SK-N-SH (cell line): Measurements from ENCODE around the gene CMTM8. TPM values are rescaled to one million over a fixed set of nuclear protein-coding genes. Genes with fewer than 3 reads are reported as not detected.

ENCODE experiments used
- CTCF ChIA-PET: fragments of 300-600, 350-600 bp; formaldehyde crosslinking; extraction: SDS; loops from one replicate; lab custom pipeline; 2021; lab: Yijun Ruan, JAX
- POLR2A ChIA-PET: fragments of 350-600 bp; sonication (Branson Sonifier 250); formaldehyde crosslinking; extraction: SDS; loops from one replicate; lab custom pipeline; 2020; ENCODE audit warnings: antibody characterized with exemption, inconsistent platforms; lab: Yijun Ruan, JAX
- DNase-seq: peaks from one replicate; pipeline ENCODE4 v3.0.0; 2012
- H2AFZ ChIP-seq: fragments of 200-600 bp; sonication (generic); 2 replicates; pipeline ENCODE4 v1.8.1; 2016; ENCODE audit warnings: antibody characterized with exemption, mild to moderate bottlenecking, low read depth
- H3F3A ChIP-seq: fragments of 200-600 bp; sonication (generic); replicated peaks from 2 replicates; pipeline ENCODE3; 2016; ENCODE audit warnings: antibody characterized with exemption, mild to moderate bottlenecking; ENCODE audit not compliant: insufficient read depth
- H3K27ac ChIP-seq, 2 experiments: fragments of 200-500 bp in 1 of 2; fragments of 200-600 bp in 1 of 2; sonication (Bioruptor generic) in 1 of 2; sonication (generic), shearing (Covaris generic) in 1 of 2; 2 replicates each; pipeline versions ENCODE4 v1.5.1 to v1.6.1; 2014 to 2016; ENCODE audit warnings: low read depth in 2 of 2, inconsistent platforms in 1 of 2, low read length in 1 of 2, mild to moderate bottlenecking in 1 of 2, mixed read lengths in 1 of 2
- H3K27me3 ChIP-seq: fragments of 200-600 bp; sonication (generic), shearing (Covaris generic); 2 replicates; pipeline ENCODE4 v1.6.1; 2016; ENCODE audit warnings: mixed run types; ENCODE audit not compliant: insufficient read depth
- H3K36me3 ChIP-seq, 2 experiments: fragments of 200-500 bp in 1 of 2; fragments of 200-600 bp in 1 of 2; sonication (Bioruptor generic) in 1 of 2; sonication (generic) in 1 of 2; replicated peaks in 1 of 2; 2 replicates each; pipeline versions ENCODE3 to v1.5.1; 2014 to 2016; ENCODE audit warnings: low read length in 1 of 2, mild to moderate bottlenecking in 1 of 2; ENCODE audit not compliant: insufficient read depth in 2 of 2, control insufficient read depth in 1 of 2
- H3K4me1 ChIP-seq, 2 experiments: fragments of 200-500 bp in 1 of 2; fragments of 200-600 bp in 1 of 2; sonication (Bioruptor generic) in 1 of 2; sonication (generic), shearing (Covaris generic) in 1 of 2; 2 replicates each; pipeline versions ENCODE4 v1.5.1 to v1.6.1; 2014 to 2016; ENCODE audit warnings: low read depth in 1 of 2, low read length in 1 of 2, mixed run types in 1 of 2; ENCODE audit not compliant: insufficient read depth in 2 of 2, control insufficient read depth in 1 of 2
- H3K4me2 ChIP-seq: fragments of 200-600 bp; sonication (generic), shearing (Covaris generic); 2 replicates; pipeline ENCODE4 v1.6.1; 2017; ENCODE audit warnings: mixed run types
- H3K4me3 ChIP-seq, 2 experiments: fragments of 200-500 bp in 1 of 2; fragments of 200-600 bp in 1 of 2; sonication (Bioruptor generic) in 1 of 2; sonication (generic), shearing (Covaris generic) in 1 of 2; 2 replicates each; pipeline versions ENCODE4 v1.5.1 to v1.8.1; 2014 to 2016; ENCODE audit warnings: low read depth in 2 of 2, inconsistent platforms in 1 of 2, low read length in 1 of 2, mild to moderate bottlenecking in 1 of 2, mixed read lengths in 1 of 2, moderate library complexity in 1 of 2
- H3K79me2 ChIP-seq: fragments of 200-600 bp; sonication (generic); 2 replicates; pipeline ENCODE4 v1.8.1; 2017; ENCODE audit warnings: mild to moderate bottlenecking; ENCODE audit not compliant: insufficient read depth
- H3K9ac ChIP-seq: fragments of 200-600 bp; sonication (generic); 2 replicates; pipeline ENCODE4 v1.6.1; 2017; ENCODE audit warnings: mixed run types
- H3K9me2 ChIP-seq: fragments of 200-600 bp; sonication (generic); 2 replicates; pipeline ENCODE4 v1.6.1; 2017; ENCODE audit warnings: mixed run types
- H3K9me3 ChIP-seq: fragments of 200-600 bp; sonication (generic); 2 replicates; pipeline ENCODE4 v1.6.1; 2017; ENCODE audit warnings: mixed run types, mild to moderate bottlenecking, moderate library complexity
- H4K20me1 ChIP-seq: fragments of 200-600 bp; sonication (generic); 2 replicates; pipeline ENCODE4 v1.6.1; 2017; ENCODE audit warnings: mild to moderate bottlenecking, mixed run types; ENCODE audit not compliant: insufficient read depth
- CHD2 ChIP-seq: fragments of 150-350 bp; IDR thresholded peaks from 2 replicates; pipeline ENCODE4 v1.6.1; 2018; ENCODE audit warnings: low read length; ENCODE audit not compliant: partially characterized antibody
- ELF1 ChIP-seq: IDR thresholded peaks from 2 replicates; pipeline ENCODE4 v1.4.0; 2012
- EP300 ChIP-seq, 2 experiments: IDR thresholded peaks; 2 replicates each; pipeline versions ENCODE4 v1.4.0 to v1.6.1; 2012; ENCODE audit warnings: borderline replicate concordance in 1 of 2, low read depth in 1 of 2, low read length in 1 of 2
- EZH2phosphoT487 ChIP-seq: fragments of 200-600 bp; sonication (generic); IDR thresholded peaks from 2 replicates; pipeline ENCODE4 v1.6.1; 2017; ENCODE audit warnings: low read depth, mixed run types, mild to moderate bottlenecking, antibody characterized with exemption, moderate library complexity, borderline replicate concordance
- FOSL2 ChIP-seq: IDR thresholded peaks from 2 replicates; pipeline ENCODE4 v1.4.0; 2012; ENCODE audit warnings: low read depth, mild to moderate bottlenecking, moderate library complexity, borderline replicate concordance
- FOXJ3 ChIP-seq: sonication (generic); formaldehyde crosslinking; IDR thresholded peaks from 2 replicates; pipeline ENCODE4 v1.5.1; 2020; ENCODE audit warnings: mild to moderate bottlenecking, missing genetic modification reagents
- FOXM1 ChIP-seq: IDR thresholded peaks from 2 replicates; pipeline ENCODE4 v1.4.0; 2012; ENCODE audit warnings: low read depth, mild to moderate bottlenecking
- GABPA ChIP-seq: IDR thresholded peaks from 2 replicates; pipeline ENCODE4 v1.4.0; 2012; ENCODE audit warnings: low read depth, mild to moderate bottlenecking
- GATA2 ChIP-seq: sonication (generic); formaldehyde crosslinking; IDR thresholded peaks from 2 replicates; pipeline ENCODE4 v1.5.0; 2020; ENCODE audit warnings: mild to moderate bottlenecking, missing genetic modification reagents
- MEF2A ChIP-seq: IDR thresholded peaks from 2 replicates; pipeline ENCODE4 v1.4.0; 2012; ENCODE audit warnings: low read depth, borderline replicate concordance
- NFIC ChIP-seq: IDR thresholded peaks from 2 replicates; pipeline ENCODE4 v1.4.0; 2012; ENCODE audit warnings: borderline replicate concordance
- POLR2AphosphoS5 ChIP-seq: IDR thresholded peaks from 2 replicates; pipeline ENCODE4 v1.6.1; 2012; ENCODE audit warnings: low read depth, low read length
- RAD21 ChIP-seq: IDR thresholded peaks from 2 replicates; pipeline ENCODE4 v1.6.1; 2012; ENCODE audit warnings: mild to moderate bottlenecking, low read length
- RCOR1 ChIP-seq: fragments of 150-350 bp; IDR thresholded peaks from 2 replicates; pipeline ENCODE4 v1.6.1; 2017; ENCODE audit warnings: antibody characterized with exemption, low read length
- REST ChIP-seq: IDR thresholded peaks from 2 replicates; pipeline ENCODE4 v1.6.1; 2012; ENCODE audit warnings: mild to moderate bottlenecking, low read depth, low read length, moderate library complexity
- RFX5 ChIP-seq: IDR thresholded peaks from 2 replicates; pipeline ENCODE4 v1.6.1; 2012; ENCODE audit warnings: mild to moderate bottlenecking, improper control_type of control experiment, low read length
- SMC3 ChIP-seq: IDR thresholded peaks from 2 replicates; pipeline ENCODE4 v1.6.1; 2012; ENCODE audit warnings: low read depth, low read length, improper control_type of control experiment
- TCF12 ChIP-seq: IDR thresholded peaks from 2 replicates; pipeline ENCODE4 v1.4.0; 2012
- TEAD4 ChIP-seq: IDR thresholded peaks from 2 replicates; pipeline ENCODE4 v1.4.0; 2012; ENCODE audit warnings: mild to moderate bottlenecking, borderline replicate concordance; ENCODE audit not compliant: insufficient read depth
- USF2 ChIP-seq: fragments of 150-350 bp; IDR thresholded peaks from 2 replicates; pipeline ENCODE4 v1.6.1; 2017; ENCODE audit warnings: antibody characterized with exemption, low read length, low read depth, borderline replicate concordance
- ZBTB33 ChIP-seq: IDR thresholded peaks from 2 replicates; pipeline ENCODE4 v1.4.0; 2012; ENCODE audit warnings: low read depth, borderline replicate concordance
- WGBS: methylation state at CpG from one replicate; pipeline ENCODE4 v1.1.6; 2017; ENCODE audit warnings: low lambda C conversion rate; 5-methylcytosine and 5-hydroxymethylcytosine counted together
- polyA plus RNA-seq, 3 experiments: library from polyadenylated mRNA; depleted of rRNA; stranded (reverse); fragments of >200 nt; gene quantifications; 2 replicates each; pipeline ENCODE4 v1.2.3, GENCODE V29; 2012

Gene CMTM8
- polyA plus RNA-seq, 1 of the 3 experiments (the other 2 are of a cell fraction): 9.7 TPM

- no peak for TF ChIP-seq ZBTB33
Observed at GRCh38 chr3:32413845-32414521, 175.5 kb downstream of the CMTM8 start (continued).

GRCh38 chr3:32414522-32415202 is 176.2 kb downstream of the CMTM8 start:
- WGBS: 75% methylated on average over 6 of the region's 6 CpGs
- peak overlapping the region in 1 of 2 experiments; percentile 34; a peak in 2 of 4 replicates for H3K27ac ChIP-seq
- TF ChIP-seq EZH2phosphoT487 (no peak), GATA2 (CRISPR knock-in tag) (no peak), EP300 (IDR thresholded peaks at IDR 0.05; ENCODE audit: borderline replicate concordance in 1 of 2, low read depth in 1 of 2, low read length in 1 of 2) (no peak), RAD21 (no peak), RCOR1 (no peak), USF2 (no peak), MEF2A (no peak), CHD2 (no peak), ELF1 (no peak), SMC3 (no peak), NFIC (peak; percentile 51), FOXM1 (no peak), GABPA (peak; percentile 53; the same call in 1 of the 2 replicates), POLR2AphosphoS5 (no peak), ZBTB33 (no peak), FOSL2 (no peak), REST (no peak), FOXJ3 (CRISPR knock-in tag) (no peak), TEAD4 (no peak), RFX5 (no peak), TCF12 (peak; percentile 8; the same call in 1 of the 2 replicates)

More at GRCh38 chr3:32414522-32415202, 176.2 kb downstream of the CMTM8 start:
- no peaks in the 10 kb centered on the region for H3K27me3 ChIP-seq
- no peaks in the 10 kb centered on the region for H3K36me3 ChIP-seq
- H3K9me2 ChIP-seq: no peaks in the 10 kb centered on the region
- DNase-seq: no peak
- no peak overlapping the region for H3K9ac ChIP-seq
- ChIA-PET CTCF (interaction anchor here (0.6 to 2.2 kb wide), 5 partner anchors 10 to 311 kb away, joined by 3 to 7 read pairs (median 5); no protein-coding TSS in a partner anchor), POLR2A (no interaction called here)
- peaks cover 42% of the 10 kb centered on the region; the same call in 1 of the 2 replicates for H3K79me2 ChIP-seq
- H4K20me1 ChIP-seq: no peaks in the 10 kb centered on the region
- peaks cover 6 to 18% of the 10 kb centered on the region in 2 experiments; a peak in 3 of 4 replicates for H3K4me1 ChIP-seq
- H3K4me2 ChIP-seq: peak overlapping the region; percentile 20; the same call in 1 of the 2 replicates
- no peak overlapping the region for H3K4me3 ChIP-seq
- H3F3A ChIP-seq: peaks cover 13% of the 10 kb centered on the region
- H2AFZ ChIP-seq: 0 out of 2 replicates have a peak overlapping the region, but pooled peaks have one; percentile 26
- H3K9me3 ChIP-seq: no peaks in the 10 kb centered on the region
